GM19395 (cell line): Measurements from ENCODE around the gene PCDHA12.
"Not testable (repeated sequence)": the region's sequence is repeated elsewhere in the genome, so short reads cannot be mapped to it uniquely, and the experiment has no call there.

Experiments used
- ATAC-seq: cut with Tn5 transposase; IDR thresholded peaks from one replicate; pipeline ENCODE4 v1.9.1; 2021; ENCODE audit warnings: mild to moderate bottlenecking, moderate library complexity; ENCODE audit not compliant: unreplicated experiment

PCDHA12 gene, protein sequence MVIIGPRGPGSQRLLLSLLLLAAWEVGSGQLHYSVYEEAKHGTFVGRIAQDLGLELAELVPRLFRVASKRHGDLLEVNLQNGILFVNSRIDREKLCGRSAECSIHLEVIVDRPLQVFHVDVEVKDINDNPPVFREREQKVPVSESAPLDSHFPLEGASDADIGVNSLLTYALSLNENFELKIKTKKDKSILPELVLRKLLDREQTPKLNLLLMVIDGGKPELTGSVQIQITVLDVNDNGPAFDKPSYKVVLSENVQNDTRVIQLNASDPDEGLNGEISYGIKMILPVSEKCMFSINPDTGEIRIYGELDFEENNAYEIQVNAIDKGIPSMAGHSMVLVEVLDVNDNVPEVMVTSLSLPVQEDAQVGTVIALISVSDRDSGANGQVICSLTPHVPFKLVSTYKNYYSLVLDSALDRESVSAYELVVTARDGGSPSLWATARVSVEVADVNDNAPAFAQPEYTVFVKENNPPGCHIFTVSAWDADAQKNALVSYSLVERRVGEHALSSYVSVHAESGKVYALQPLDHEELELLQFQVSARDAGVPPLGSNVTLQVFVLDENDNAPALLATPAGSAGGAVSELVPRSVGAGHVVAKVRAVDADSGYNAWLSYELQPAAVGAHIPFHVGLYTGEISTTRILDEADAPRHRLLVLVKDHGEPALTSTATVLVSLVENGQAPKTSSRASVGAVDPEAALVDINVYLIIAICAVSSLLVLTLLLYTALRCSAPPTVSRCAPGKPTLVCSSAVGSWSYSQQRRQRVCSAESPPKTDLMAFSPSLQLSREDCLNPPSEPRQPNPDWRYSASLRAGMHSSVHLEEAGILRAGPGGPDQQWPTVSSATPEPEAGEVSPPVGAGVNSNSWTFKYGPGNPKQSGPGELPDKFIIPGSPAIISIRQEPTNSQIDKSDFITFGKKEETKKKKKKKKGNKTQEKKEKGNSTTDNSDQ

DNA sequence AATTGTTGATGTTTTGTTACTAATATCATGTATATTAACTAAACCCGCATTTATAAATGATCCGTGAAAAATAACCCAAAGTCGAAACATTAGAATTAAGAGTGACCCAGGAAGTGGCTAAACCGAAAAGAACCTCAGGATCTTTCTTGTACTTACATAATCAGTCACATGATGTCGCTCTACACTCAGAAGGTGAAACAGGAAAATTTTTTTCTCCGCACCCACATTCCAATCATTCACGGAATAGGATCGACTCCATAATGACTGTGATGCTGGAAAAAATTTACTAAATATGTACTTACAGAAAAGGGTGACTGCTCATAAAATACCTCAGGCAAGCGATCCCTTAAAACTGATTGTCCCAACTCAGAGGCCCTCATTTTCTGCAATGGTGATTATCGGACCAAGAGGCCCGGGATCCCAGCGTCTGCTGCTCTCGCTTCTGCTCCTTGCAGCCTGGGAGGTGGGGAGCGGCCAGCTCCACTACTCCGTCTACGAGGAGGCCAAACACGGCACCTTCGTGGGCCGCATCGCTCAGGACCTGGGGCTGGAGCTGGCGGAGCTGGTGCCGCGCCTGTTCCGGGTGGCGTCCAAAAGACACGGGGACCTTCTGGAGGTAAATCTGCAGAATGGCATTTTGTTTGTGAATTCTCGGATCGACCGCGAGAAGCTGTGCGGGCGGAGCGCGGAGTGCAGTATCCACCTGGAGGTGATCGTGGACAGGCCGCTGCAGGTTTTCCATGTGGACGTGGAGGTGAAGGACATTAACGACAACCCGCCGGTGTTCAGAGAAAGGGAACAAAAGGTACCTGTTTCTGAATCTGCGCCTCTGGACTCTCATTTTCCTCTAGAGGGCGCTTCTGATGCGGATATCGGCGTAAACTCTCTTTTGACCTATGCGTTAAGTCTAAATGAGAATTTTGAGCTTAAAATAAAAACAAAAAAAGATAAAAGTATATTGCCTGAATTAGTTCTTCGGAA, at the start of gene PCDHA12:
TSS of gene PCDHA12 (plus strand) at position 224 of the 981 bp plus-strand sequence. CDS start at position 389, 165 bp downstream.
- no peak for ATAC-seq

DNA sequence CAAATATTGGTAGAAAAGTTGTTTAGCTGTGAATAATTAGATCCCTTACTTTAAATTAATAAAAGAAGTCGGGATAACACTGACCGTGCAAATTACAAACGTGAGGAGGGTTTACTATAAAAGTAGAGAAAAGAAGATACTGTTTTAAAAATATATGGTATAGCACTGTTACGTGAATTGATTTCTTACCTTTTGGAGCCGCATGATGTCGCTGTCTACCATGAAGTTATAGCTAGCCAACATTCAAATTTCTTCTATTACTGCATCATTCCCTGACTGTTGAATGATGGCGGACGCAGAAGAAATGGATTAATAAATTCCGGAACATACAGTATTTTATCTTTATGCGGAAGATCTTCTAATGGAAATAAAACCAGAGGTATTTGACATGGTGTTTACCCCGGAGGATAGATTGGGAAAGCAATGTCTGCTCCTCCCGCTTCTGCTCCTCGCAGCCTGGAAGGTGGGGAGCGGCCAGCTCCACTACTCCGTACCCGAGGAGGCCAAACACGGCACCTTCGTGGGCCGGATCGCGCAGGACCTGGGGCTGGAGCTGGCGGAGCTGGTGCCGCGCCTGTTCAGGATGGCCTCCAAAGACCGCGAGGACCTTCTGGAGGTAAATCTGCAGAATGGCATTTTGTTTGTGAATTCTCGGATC, 47.3 kb upstream of the PCDHA12 start, which contains the start of gene PCDHA6:
TSS of gene PCDHA6 (plus strand) at position 257 of the 658 bp plus-strand sequence. CDS start at position 389, 132 bp downstream.
- no peak for ATAC-seq

DNA sequence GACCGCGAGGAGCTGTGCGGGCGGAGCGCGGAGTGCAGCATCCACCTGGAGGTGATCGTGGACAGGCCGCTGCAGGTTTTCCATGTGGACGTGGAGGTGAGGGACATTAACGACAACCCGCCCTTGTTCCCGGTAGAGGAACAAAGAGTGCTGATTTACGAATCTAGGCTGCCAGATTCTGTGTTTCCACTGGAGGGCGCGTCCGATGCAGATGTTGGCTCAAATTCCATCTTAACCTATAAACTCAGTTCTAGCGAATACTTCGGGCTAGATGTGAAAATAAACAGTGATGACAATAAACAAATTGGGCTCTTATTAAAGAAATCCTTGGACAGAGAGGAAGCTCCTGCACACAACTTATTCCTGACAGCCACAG, 46.8 kb upstream of the PCDHA12 start:
- no peak for ATAC-seq

DNA sequence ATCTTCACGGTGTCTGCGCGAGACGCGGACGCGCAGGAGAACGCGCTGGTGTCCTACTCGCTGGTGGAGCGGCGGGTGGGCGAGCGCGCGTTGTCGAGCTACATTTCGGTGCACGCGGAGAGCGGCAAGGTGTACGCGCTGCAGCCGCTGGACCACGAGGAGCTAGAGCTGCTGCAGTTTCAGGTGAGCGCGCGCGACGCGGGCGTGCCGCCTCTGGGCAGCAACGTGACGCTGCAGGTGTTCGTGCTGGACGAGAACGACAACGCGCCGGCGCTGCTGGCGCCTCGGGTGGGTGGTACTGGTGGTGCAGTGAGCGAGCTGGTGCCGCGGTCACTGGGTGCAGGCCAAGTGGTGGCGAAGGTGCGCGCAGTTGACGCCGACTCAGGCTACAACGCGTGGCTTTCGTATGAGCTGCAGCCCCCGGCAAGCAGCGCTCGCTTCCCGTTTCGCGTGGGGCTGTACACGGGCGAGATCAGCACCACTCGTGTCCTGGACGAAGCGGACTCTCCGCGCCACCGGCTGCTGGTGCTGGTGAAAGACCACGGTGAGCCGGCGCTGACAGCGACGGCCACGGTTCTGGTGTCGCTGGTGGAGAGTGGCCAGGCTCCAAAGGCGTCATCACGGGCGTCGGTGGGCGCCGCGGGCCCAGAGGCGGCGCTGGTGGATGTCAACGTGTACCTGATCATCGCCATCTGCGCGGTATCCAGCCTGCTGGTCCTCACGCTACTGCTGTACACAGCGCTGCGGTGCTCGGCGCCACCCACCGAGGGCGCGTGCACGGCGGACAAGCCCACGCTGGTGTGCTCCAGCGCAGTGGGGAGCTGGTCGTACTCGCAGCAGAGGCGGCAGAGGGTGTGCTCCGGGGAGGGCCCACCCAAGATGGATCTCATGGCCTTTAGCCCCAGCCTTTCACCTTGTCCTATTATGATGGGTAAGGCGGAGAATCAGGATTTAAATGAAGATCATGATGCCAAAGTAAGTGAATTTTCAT, 45.3 kb upstream of the PCDHA12 start:
- ATAC-seq: not testable (repeated sequence)

DNA sequence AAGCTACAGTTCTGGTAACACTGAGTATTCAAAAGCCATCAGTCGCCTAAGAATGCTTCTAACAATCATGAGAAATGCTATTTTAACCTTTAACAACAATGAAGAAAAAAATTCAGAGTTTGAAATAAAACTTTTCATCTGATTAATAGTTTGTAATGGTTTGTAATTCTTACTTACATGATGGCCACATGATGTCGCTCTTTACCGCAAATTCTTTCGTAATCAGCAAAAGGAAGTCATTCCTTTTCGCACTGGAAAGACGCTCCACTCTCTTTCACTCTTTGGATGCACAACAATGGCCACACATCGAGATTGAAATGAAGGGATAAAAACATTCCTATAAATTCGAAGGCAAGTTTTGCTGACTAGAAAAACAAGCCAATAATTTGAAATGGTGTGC, 41.1 kb upstream of the PCDHA12 start, which contains the start of gene PCDHA7:
TSS of gene PCDHA7 (plus strand) at position 277 of the 400 bp plus-strand sequence. CDS start at position 392, 115 bp downstream.
- ATAC-seq: no peak

DNA sequence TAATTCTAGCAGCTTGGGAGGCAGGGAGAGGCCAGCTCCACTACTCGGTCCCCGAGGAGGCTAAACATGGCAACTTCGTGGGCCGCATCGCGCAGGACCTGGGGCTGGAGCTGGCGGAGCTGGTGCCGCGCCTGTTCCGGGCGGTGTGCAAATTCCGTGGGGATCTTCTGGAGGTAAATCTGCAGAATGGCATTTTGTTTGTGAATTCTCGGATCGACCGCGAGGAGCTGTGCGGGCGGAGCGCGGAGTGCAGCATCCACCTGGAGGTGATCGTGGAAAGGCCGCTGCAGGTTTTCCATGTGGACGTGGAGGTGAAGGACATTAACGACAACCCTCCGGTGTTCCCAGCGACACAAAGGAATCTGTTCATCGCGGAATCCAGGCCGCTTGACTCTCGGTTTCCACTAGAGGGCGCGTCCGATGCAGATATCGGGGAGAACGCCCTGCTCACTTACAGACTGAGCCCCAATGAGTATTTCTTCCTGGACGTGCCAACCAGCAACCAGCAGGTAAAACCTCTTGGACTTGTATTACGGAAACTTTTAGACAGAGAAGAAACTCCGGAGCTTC, 40.6 kb upstream of the PCDHA12 start:
- not testable (repeated sequence) for ATAC-seq

DNA sequence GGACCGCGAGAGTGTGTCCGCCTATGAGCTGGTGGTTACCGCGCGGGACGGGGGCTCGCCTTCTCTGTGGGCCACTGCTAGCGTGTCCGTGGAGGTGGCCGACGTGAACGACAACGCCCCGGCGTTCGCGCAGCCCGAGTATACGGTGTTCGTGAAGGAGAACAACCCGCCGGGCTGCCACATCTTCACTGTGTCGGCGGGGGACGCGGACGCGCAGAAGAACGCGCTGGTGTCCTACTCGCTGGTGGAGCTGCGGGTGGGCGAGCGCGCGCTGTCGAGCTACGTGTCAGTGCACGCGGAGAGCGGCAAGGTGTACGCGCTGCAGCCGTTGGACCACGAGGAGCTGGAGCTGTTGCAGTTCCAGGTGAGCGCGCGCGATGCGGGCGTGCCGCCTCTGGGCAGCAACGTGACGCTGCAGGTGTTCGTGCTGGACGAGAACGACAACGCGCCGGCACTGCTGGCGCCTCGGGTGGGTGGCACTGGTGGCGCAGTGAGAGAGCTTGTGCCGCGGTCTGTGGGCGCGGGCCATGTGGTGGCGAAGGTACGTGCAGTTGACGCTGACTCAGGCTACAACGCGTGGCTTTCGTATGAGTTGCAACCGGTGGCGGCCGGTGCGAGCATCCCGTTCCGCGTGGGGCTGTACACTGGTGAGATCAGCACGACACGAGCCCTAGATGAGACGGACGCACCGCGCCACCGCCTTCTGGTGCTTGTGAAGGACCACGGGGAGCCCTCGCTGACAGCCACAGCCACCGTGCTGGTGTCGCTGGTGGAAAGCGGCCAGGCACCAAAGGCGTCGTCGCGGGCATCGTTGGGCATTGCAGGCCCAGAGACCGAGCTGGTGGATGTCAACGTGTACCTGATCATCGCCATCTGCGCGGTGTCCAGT, 39.2 kb upstream of the PCDHA12 start:
- ATAC-seq: no peak

DNA sequence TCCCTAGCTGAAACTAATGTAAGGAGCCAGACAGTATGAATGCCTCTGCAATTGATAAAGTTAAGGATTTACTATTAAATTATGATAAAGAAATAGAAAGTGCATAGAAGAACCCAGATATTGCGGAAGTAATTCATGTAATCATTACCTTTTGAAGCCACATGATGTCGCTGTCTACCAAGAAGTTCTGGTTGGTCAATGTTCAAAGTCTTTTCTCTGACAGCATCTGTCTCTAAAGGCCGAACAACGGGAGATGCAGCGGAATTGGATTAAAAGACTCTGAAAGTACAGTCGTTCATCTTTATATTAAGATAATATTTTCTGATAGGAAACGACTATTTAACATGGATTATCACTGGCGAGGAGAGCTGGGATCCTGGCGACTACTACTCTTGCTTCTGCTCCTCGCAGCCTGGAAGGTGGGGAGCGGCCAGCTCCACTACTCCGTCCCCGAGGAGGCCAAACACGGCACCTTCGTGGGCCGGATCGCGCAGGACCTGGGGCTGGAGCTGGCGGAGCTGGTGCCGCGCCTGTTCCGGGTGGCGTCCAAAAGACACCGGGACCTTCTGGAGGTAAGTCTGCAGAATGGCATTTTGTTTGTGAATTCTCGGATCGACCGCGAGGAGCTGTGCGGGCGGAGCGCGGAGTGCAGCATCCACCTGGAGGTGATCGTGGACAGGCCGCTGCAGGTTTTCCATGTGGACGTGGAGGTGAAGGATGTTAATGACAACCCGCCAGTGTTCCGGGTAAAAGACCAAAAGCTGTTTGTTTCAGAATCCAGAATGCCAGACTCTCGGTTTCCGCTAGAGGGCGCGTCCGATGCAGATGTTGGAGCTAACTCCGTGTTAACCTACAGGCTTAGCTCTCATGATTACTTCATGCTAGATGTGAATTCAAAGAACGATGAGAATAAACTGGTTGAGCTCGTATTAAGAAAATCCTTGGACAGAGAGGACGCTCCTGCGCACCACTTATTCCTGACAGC, 33.8 kb upstream of the PCDHA12 start, which contains the start of gene PCDHA8:
TSS of gene PCDHA8 (plus strand) at position 210 of the 985 bp plus-strand sequence. CDS start at position 345, 135 bp downstream.
- ATAC-seq: no peak

DNA sequence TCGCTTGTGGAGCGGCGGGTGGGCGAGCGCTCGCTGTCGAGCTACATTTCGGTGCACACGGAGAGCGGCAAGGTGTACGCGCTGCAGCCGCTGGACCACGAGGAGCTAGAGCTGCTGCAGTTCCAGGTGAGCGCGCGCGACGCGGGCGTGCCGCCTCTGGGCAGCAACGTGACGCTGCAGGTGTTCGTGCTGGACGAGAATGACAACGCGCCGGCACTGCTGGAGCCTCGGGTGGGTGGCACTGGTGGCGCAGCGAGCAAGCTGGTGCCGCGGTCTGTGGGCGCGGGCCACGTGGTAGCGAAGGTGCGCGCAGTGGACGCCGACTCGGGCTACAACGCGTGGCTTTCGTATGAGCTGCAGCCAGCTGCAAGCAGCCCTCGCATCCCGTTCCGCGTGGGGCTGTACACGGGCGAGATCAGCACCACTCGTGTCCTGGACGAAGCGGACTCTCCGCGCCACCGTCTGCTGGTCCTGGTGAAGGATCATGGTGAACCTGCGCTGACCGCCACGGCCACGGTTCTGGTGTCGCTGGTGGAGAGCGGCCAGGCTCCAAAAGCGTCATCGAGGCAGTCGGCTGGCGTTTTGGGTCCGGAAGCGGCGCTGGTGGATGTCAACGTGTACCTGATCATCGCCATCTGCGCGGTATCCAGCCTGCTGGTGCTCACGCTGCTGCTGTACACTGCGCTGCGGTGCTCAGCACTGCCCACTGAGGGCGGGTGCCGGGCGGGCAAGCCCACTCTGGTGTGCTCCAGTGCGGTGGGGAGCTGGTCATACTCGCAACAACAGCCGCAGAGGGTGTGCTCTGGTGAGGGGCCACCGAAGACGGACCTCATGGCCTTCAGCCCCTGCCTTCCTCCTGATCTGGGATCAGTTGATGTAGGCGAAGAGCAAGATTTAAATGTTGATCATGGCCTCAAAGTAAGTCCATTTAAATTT, 32.0 kb upstream of the PCDHA12 start:
- no peak for ATAC-seq

DNA sequence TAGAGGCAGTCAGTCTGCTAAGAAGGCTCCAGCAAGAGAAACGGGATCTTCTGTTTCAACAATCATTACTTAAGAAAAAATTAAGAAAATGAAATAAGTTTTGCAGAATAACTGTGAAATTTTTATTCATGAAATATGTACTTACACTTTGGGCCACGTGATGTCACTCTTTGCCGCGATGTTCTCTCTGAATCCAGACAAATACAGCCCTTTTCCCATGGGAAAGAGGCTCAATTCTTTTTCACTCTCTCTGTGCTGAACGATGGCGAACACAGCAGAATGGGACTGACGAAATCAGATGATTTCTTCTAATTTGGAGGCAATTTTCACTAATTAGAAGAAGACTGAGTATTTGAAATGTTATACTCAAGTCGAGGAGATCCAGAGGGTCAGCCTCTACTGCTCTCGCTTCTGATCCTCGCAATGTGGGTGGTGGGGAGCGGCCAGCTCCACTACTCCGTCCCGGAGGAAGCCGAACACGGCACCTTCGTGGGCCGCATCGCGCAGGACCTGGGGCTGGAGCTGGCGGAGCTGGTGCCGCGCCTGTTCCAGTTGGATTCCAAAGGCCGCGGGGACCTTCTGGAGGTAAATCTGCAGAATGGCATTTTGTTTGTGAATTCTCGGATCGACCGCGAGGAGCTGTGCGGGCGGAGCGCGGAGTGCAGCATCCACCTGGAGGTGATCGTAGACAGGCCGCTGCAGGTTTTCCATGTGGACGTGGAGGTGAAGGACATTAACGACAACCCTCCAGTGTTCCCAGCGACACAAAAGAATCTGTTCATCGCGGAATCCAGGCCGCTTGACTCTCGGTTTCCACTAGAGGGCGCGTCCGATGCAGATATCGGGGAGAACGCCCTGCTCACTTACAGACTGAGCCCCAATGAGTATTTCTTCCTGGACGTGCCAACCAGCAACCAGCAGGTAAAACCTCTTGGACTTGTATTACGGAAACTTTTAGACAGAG, 26.7 kb upstream of the PCDHA12 start, which contains the start of gene PCDHA9:
TSS of gene PCDHA9 (plus strand) at position 244 of the 964 bp plus-strand sequence. CDS start at position 358, 114 bp downstream.
- ATAC-seq: not testable (repeated sequence)

DNA sequence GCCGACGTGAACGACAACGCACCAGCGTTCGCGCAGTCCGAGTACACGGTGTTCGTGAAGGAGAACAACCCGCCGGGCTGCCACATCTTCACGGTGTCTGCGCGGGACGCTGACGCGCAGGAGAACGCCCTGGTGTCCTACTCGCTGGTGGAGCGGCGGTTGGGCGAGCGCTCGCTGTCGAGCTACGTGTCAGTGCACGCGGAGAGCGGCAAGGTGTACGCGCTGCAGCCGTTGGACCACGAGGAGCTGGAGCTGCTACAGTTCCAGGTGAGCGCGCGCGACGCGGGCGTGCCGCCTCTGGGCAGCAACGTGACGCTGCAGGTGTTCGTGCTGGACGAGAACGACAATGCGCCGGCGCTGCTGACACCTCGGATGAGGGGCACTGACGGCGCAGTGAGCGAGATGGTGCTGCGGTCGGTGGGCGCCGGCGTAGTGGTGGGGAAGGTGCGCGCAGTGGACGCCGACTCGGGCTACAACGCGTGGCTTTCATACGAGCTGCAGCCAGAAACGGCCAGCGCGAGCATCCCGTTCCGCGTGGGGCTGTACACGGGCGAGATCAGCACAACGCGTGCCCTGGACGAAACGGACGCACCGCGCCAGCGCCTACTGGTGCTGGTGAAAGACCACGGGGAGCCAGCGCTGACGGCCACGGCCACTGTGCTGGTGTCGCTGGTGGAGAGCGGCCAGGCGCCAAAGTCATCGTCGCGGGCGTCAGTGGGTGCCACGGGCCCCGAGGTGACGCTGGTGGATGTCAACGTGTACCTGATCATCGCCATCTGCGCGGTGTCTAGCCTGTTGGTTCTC, 25.1 kb upstream of the PCDHA12 start:
- not testable (repeated sequence) for ATAC-seq
